Parathyroid adenoma (tissue), 2 donors: ENCODE results near the gene TMEM87B.

Experiments used
- H2AFZ ChIP-seq: fragments of 300-600 bp; sonication (generic); one replicate; pipeline ENCODE4 v1.7.0; 2017; ENCODE audit warnings: antibody characterized with exemption, mild to moderate bottlenecking
- H3K27ac ChIP-seq: fragments of 300-600 bp; sonication (generic); one replicate; pipeline ENCODE4 v1.7.0; 2017
- H3K27me3 ChIP-seq: fragments of 300-600 bp; sonication (generic); one replicate; pipeline ENCODE4 v1.7.0; 2017; ENCODE audit warnings: low read length; ENCODE audit not compliant: control insufficient read depth, insufficient read depth
- H3K36me3 ChIP-seq: fragments of 300-600 bp; sonication (generic); one replicate; pipeline ENCODE4 v1.7.0; 2017; ENCODE audit warnings: low read length; ENCODE audit not compliant: control insufficient read depth, insufficient read depth
- H3K4me1 ChIP-seq: fragments of 300-600 bp; sonication (generic); one replicate; pipeline ENCODE4 v1.7.0; 2017; ENCODE audit warnings: control low read depth
- H3K4me2 ChIP-seq: fragments of 300-600 bp; sonication (generic); one replicate; pipeline ENCODE4 v1.7.0; 2017; ENCODE audit warnings: low read length
- H3K4me3 ChIP-seq: fragments of 300-600 bp; sonication (generic); one replicate; pipeline ENCODE4 v1.7.0; 2017; ENCODE audit warnings: low read depth, low read length
- H3K79me2 ChIP-seq: fragments of 300-600 bp; sonication (generic); one replicate; pipeline ENCODE4 v1.7.0; 2017; ENCODE audit warnings: control low read depth
- H3K9ac ChIP-seq: fragments of 300-600 bp; sonication (generic); one replicate; pipeline ENCODE4 v1.7.0; 2017; ENCODE audit warnings: mild to moderate bottlenecking
- H3K9me3 ChIP-seq: fragments of 300-600 bp; sonication (generic); one replicate; pipeline ENCODE4 v1.7.0; 2017; ENCODE audit warnings: low read length; ENCODE audit not compliant: control insufficient read depth
- CTCF ChIP-seq: fragments of 300-600 bp; sonication (generic); IDR thresholded peaks from one replicate; pipeline ENCODE4 v1.7.0; 2017; ENCODE audit warnings: antibody characterized with exemption, mild to moderate bottlenecking
- donor health status: primary hyperparathyroidism.

The TMEM87B gene

GRCh38 chr2:112168422-112169124 is 113.5 kb downstream of the TMEM87B start:
- no peaks in the 10 kb centered on the region for H3K36me3 ChIP-seq
- no peaks in the 10 kb centered on the region for H3K4me1 ChIP-seq
- no peak for TF ChIP-seq CTCF
- H2AFZ ChIP-seq = no peak overlapping the region
- H3K4me2 ChIP-seq = no peak overlapping the region
- no peaks in the 10 kb centered on the region for H3K79me2 ChIP-seq
- H3K4me3 ChIP-seq = no peak overlapping the region
- no peaks in the 10 kb centered on the region for H3K27me3 ChIP-seq
- H3K27ac ChIP-seq = no peak overlapping the region
- H3K9me3 ChIP-seq = no peaks in the 10 kb centered on the region
- no peak overlapping the region for H3K9ac ChIP-seq
